Smooth muscle cell (in vitro differentiated cells): ENCODE results near the gene SV2B. TPM values are rescaled to one million over a fixed set of nuclear protein-coding genes. Genes with fewer than 3 reads are reported as not detected.

ENCODE experiments used
- DNase-seq: peaks from one replicate; lab custom pipeline; 2025; ENCODE audit not compliant: unreplicated experiment; lab: John Stamatoyannopoulos, UW
- H2AFZ ChIP-seq: fragments of 200-600 bp; sonication (generic); 2 replicates; pipeline ENCODE4 v1.6.0; 2016; ENCODE audit warnings: antibody characterized with exemption, low read depth, mild to moderate bottlenecking
- H3F3A ChIP-seq: fragments of 200-600 bp; sonication (generic); 2 replicates; pipeline ENCODE4 v1.6.0; 2017; ENCODE audit warnings: antibody characterized with exemption, low read depth
- H3K27ac ChIP-seq: fragments of 200-600 bp; sonication (generic); 2 replicates; pipeline ENCODE4 v1.5.1; 2016; ENCODE audit warnings: low read depth, mild to moderate bottlenecking
- H3K27me3 ChIP-seq: fragments of 200-600 bp; sonication (generic); 2 replicates; pipeline ENCODE4 v1.6.1; 2016; ENCODE audit warnings: low read depth, mild to moderate bottlenecking
- H3K36me3 ChIP-seq: fragments of 200-600 bp; sonication (generic); 2 replicates; pipeline ENCODE4 v1.5.1; 2016; ENCODE audit warnings: low read depth
- H3K4me1 ChIP-seq: fragments of 200-600 bp; sonication (generic); 2 replicates; pipeline ENCODE4 v1.5.1; 2016; ENCODE audit warnings: low read depth
- H3K4me2 ChIP-seq: fragments of 200-600 bp; sonication (generic); 2 replicates; pipeline ENCODE4 v1.6.0; 2016; ENCODE audit warnings: mild to moderate bottlenecking
- H3K4me3 ChIP-seq: fragments of 200-600 bp; sonication (generic); 2 replicates; pipeline ENCODE4 v1.5.1; 2016; ENCODE audit warnings: mild to moderate bottlenecking
- H3K79me2 ChIP-seq: fragments of 200-600 bp; sonication (generic); 2 replicates; pipeline ENCODE4 v1.6.0; 2016; ENCODE audit warnings: low read depth, mild to moderate bottlenecking
- H3K9ac ChIP-seq: fragments of 200-600 bp; sonication (generic); 2 replicates; pipeline ENCODE4 v1.6.0; 2016; ENCODE audit warnings: low read depth
- H3K9me3 ChIP-seq: fragments of 200-600 bp; sonication (generic); replicated peaks from 2 replicates; pipeline ENCODE4 v1.5.1; 2016; ENCODE audit warnings: low read depth
- H4K20me1 ChIP-seq: fragments of 200-600 bp; sonication (generic); 2 replicates; pipeline ENCODE4 v1.6.0; 2016; ENCODE audit warnings: low read depth
- CTCF ChIP-seq: fragments of 200-600 bp; sonication (generic); IDR thresholded peaks from 2 replicates; pipeline ENCODE4 v1.5.1; 2017; ENCODE audit warnings: borderline replicate concordance, mild to moderate bottlenecking, antibody characterized with exemption; ENCODE audit not compliant: insufficient read depth, poor library complexity, severe bottlenecking
- WGBS: methylation state at CpG from one replicate; pipeline ENCODE4 v1.1.7; 2016; ENCODE audit warnings: low lambda C conversion rate; 5-methylcytosine and 5-hydroxymethylcytosine counted together
- polyA plus RNA-seq: library from polyadenylated mRNA; unstranded; fragments of >200 nt; fragmentation: Nextera tagmentation; extraction: Ambion mirVana; gene quantifications from 2 replicates; pipeline ENCODE4 v1.2.1, GENCODE V29; 2016
- total RNA-seq: library from RNA; depleted of rRNA; stranded (reverse); fragments of >200 nt; gene quantifications from 2 replicates; pipeline ENCODE4 v1.2.3, GENCODE V29; 2014

Gene SV2B
- total and polyA plus RNA-seq, 2 experiments from 2014 or later: not detected

GRCh38 chr15:91148243-91148642 is 48.2 kb downstream of the SV2B start:
- WGBS: 89% methylated on average over 4 of the region's 4 CpGs
- no peak overlapping the region for H3K27ac ChIP-seq
- peaks cover 24% of the 10 kb centered on the region for H3K27me3 ChIP-seq
- no peaks in the 10 kb centered on the region for H3K79me2 ChIP-seq
- no peaks in the 10 kb centered on the region for H3F3A ChIP-seq
- no peak overlapping the region for H3K4me3 ChIP-seq
- no peaks in the 10 kb centered on the region for H3K4me1 ChIP-seq
- no peak overlapping the region for H3K9ac ChIP-seq
- no peaks in the 10 kb centered on the region for H3K9me3 ChIP-seq
- no peak for DNase-seq
- no peak for TF ChIP-seq CTCF
- no peak overlapping the region for H3K4me2 ChIP-seq
- no peaks in the 10 kb centered on the region for H4K20me1 ChIP-seq
- no peaks in the 10 kb centered on the region for H3K36me3 ChIP-seq
- no peak overlapping the region for H2AFZ ChIP-seq

GRCh38 chr15:91150502-91151160 is 50.6 kb downstream of the SV2B start:
- Histone ChIP-seq H3K4me3 (no peak overlapping the region), H3K27me3 (peaks cover 9% of the 10 kb centered on the region), H3K9me3 (no peaks in the 10 kb centered on the region), H3K4me2 (no peak overlapping the region), H3K79me2 (no peaks in the 10 kb centered on the region), H3K27ac (no peak overlapping the region), H3F3A (no peaks in the 10 kb centered on the region), H3K36me3 (no peaks in the 10 kb centered on the region), H4K20me1 (no peaks in the 10 kb centered on the region), H2AFZ (no peak overlapping the region), H3K9ac (no peak overlapping the region), H3K4me1 (no peaks in the 10 kb centered on the region)
- no peak for TF ChIP-seq CTCF
- no peak for DNase-seq
- WGBS: 81% methylated on average over 4 of the region's 4 CpGs

GRCh38 chr15:91151781-91152563 is 51.9 kb downstream of the SV2B start:
- no peak overlapping the region for H3K27ac ChIP-seq
- H4K20me1 ChIP-seq: no peaks in the 10 kb centered on the region
- H3K4me1 ChIP-seq: no peaks in the 10 kb centered on the region
- TF ChIP-seq CTCF: no peak
- H3K4me3 ChIP-seq: no peak overlapping the region
- WGBS: 84% methylated on average over 4 of the region's 4 CpGs
- DNase-seq: no peak
- H3K9me3 ChIP-seq: no peaks in the 10 kb centered on the region
- no peaks in the 10 kb centered on the region for H3K36me3 ChIP-seq
- no peak overlapping the region for H3K9ac ChIP-seq
- H3K4me2 ChIP-seq: no peak overlapping the region
- H3F3A ChIP-seq: no peaks in the 10 kb centered on the region
- peaks cover 9% of the 10 kb centered on the region for H3K27me3 ChIP-seq
- H3K79me2 ChIP-seq: no peaks in the 10 kb centered on the region
- no peak overlapping the region for H2AFZ ChIP-seq
